H1 (cell line): ENCODE data around the gene MOB3C. TPM values are rescaled to one million over a fixed set of nuclear protein-coding genes. Genes with fewer than 3 reads are reported as not detected.

ENCODE experiments used
- CTCF ChIA-PET: fragments of 300-600 bp; sonication (Branson Sonifier 250); formaldehyde crosslinking; loops from one replicate; lab custom pipeline; 2021; ENCODE audit not compliant: partially characterized antibody; lab: Charles Lee
- POLR2A ChIA-PET: fragments of 300-600 bp; sonication (Branson Sonifier 250); formaldehyde crosslinking; loops from one replicate; lab custom pipeline; 2021; ENCODE audit warnings: inconsistent platforms; ENCODE audit not compliant: partially characterized antibody; lab: Charles Lee
- DNase-seq, 2 experiments: peaks; one replicate each; pipeline versions ENCODE4 v3.0.0 to v3.0.0-alpha.2; 2010 to 2022; ENCODE audit warnings: low spot score in 2 of 2, low read depth in 1 of 2, mixed read lengths in 1 of 2
- FAIRE-seq: peaks from 2 replicates; lab custom pipeline; 2011; peaks lifted over from hg19 to GRCh38; lab: Jason Lieb, UNC
- H2AFZ ChIP-seq: 2 replicates; pipeline ENCODE4 v1.8.1; 2012; ENCODE audit warnings: low read length, inconsistent platforms
- H2AK5ac ChIP-seq: 2 replicates; pipeline ENCODE4 v1.6.1; 2013; ENCODE audit warnings: low read depth, low read length
- H2BK120ac ChIP-seq: replicated peaks from 2 replicates; pipeline ENCODE3; 2013; ENCODE audit warnings: low read depth, low read length, inconsistent platforms
- H2BK12ac ChIP-seq: 2 replicates; pipeline ENCODE4 v1.6.1; 2013; ENCODE audit warnings: low read depth, low read length
- H2BK15ac ChIP-seq: 2 replicates; pipeline ENCODE4 v1.6.1; 2013; ENCODE audit warnings: low read length
- H2BK20ac ChIP-seq: 2 replicates; pipeline ENCODE4 v1.6.1; 2013; ENCODE audit warnings: low read length
- H2BK5ac ChIP-seq: 2 replicates; pipeline ENCODE4 v1.6.1; 2013; ENCODE audit warnings: low read depth, low read length
- H3K14ac ChIP-seq: 2 replicates; pipeline ENCODE4 v1.6.1; 2013; ENCODE audit warnings: inconsistent platforms; ENCODE audit not compliant: insufficient read length
- H3K18ac ChIP-seq: 2 replicates; pipeline ENCODE4 v1.6.1; 2013; ENCODE audit warnings: low read length; ENCODE audit errors: extremely low read depth
- H3K23ac ChIP-seq: 2 replicates; pipeline ENCODE4 v1.6.1; 2013; ENCODE audit warnings: inconsistent platforms; ENCODE audit not compliant: insufficient read length
- H3K23me2 ChIP-seq: 2 replicates; pipeline ENCODE4 v1.6.1; 2013; ENCODE audit warnings: low read depth, low read length
- H3K27ac ChIP-seq: 2 replicates; pipeline ENCODE4 v1.6.1; 2011; ENCODE audit warnings: low read depth, low read length, inconsistent platforms
- H3K27me3 ChIP-seq, 4 experiments: replicated peaks in 1 of 4; 1 replicate in 1 of 4; 2 replicates in 3 of 4; pipeline versions ENCODE4 v1.6.1 to v1.8.1; 2011 to 2013; ENCODE audit warnings: low read length in 3 of 4, mild to moderate bottlenecking in 3 of 4, inconsistent platforms in 2 of 4, mixed read lengths in 2 of 4, moderate library complexity in 1 of 4; ENCODE audit not compliant: control insufficient read depth in 3 of 4, insufficient read depth in 3 of 4; ENCODE audit errors: extremely low read depth in 1 of 4
- H3K36me3 ChIP-seq, 4 experiments: 2 replicates each; pipeline versions ENCODE4 v1.6.1 to v1.8.1; 2011 to 2013; ENCODE audit warnings: mild to moderate bottlenecking in 4 of 4, low read length in 3 of 4, moderate library complexity in 2 of 4, control low read depth in 1 of 4, inconsistent platforms in 1 of 4; ENCODE audit not compliant: insufficient read depth in 4 of 4, control insufficient read depth in 2 of 4
- H3K4ac ChIP-seq: replicated peaks from 2 replicates; pipeline ENCODE3; 2013; ENCODE audit warnings: low read length, low read depth, mixed read lengths, inconsistent platforms; ENCODE audit not compliant: insufficient read length
- H3K4me1 ChIP-seq, 4 experiments: replicated peaks in 1 of 4; 1 replicate in 1 of 4; 2 replicates in 3 of 4; pipeline versions ENCODE4 v1.6.1 to v1.8.1; 2011 to 2013; ENCODE audit warnings: low read length in 3 of 4, inconsistent platforms in 2 of 4, mixed read lengths in 1 of 4; ENCODE audit not compliant: insufficient read depth in 4 of 4, control insufficient read depth in 3 of 4
- H3K4me2 ChIP-seq, 2 experiments: 2 replicates each; pipeline versions ENCODE4 v1.6.1 to v1.8.1; 2011 to 2013; ENCODE audit warnings: low read depth in 2 of 2, low read length in 2 of 2, control low read depth in 1 of 2, inconsistent platforms in 1 of 2, mild to moderate bottlenecking in 1 of 2; ENCODE audit not compliant: insufficient read depth in 1 of 2
- H3K4me3 ChIP-seq, 4 experiments: fragments of 200-600, 300-600 bp in 1 of 4; sonication (generic), shearing (Covaris generic), sonication (Bioruptor Twin) in 1 of 4; 2 replicates each; pipeline versions ENCODE4 v1.5.1 to v1.8.1; 2011 to 2016; ENCODE audit warnings: low read length in 4 of 4, low read depth in 3 of 4, control low read depth in 2 of 4, inconsistent platforms in 2 of 4, mild to moderate bottlenecking in 2 of 4, mixed read lengths in 1 of 4, moderate library complexity in 1 of 4; ENCODE audit not compliant: insufficient read depth in 2 of 4; ENCODE audit errors: extremely low read depth in 1 of 4
- H3K56ac ChIP-seq: replicated peaks from 2 replicates; pipeline ENCODE3; 2013; ENCODE audit warnings: low read depth, mild to moderate bottlenecking, mixed read lengths, low read length, inconsistent platforms; ENCODE audit not compliant: insufficient read length
- H3K79me1 ChIP-seq: 2 replicates; pipeline ENCODE4 v1.6.1; 2013; ENCODE audit warnings: low read depth, low read length, control low read depth
- H3K79me2 ChIP-seq, 2 experiments: 2 replicates each; pipeline versions ENCODE4 v1.6.1 to v1.8.1; 2012 to 2013; ENCODE audit warnings: low read length in 2 of 2, mild to moderate bottlenecking in 2 of 2, inconsistent platforms in 1 of 2; ENCODE audit not compliant: insufficient read depth in 2 of 2, control insufficient read depth in 1 of 2
- H3K9ac ChIP-seq, 4 experiments: replicated peaks in 1 of 4; 1 replicate in 1 of 4; 2 replicates in 3 of 4; pipeline versions ENCODE4 v1.6.1 to v1.8.1; 2011 to 2013; ENCODE audit warnings: low read depth in 3 of 4, low read length in 3 of 4, control low read depth in 2 of 4, mild to moderate bottlenecking in 2 of 4, moderate library complexity in 2 of 4, inconsistent platforms in 1 of 4; ENCODE audit errors: extremely low read depth in 1 of 4
- H3K9me3 ChIP-seq, 2 experiments: 2 replicates each; pipeline versions ENCODE4 v1.6.1 to v1.8.1; 2012 to 2013; ENCODE audit warnings: mild to moderate bottlenecking in 2 of 2, moderate library complexity in 2 of 2, control low read depth in 1 of 2, inconsistent platforms in 1 of 2, low read depth in 1 of 2, low read length in 1 of 2, mixed read lengths in 1 of 2; ENCODE audit not compliant: insufficient read depth in 2 of 2
- H4K20me1 ChIP-seq, 2 experiments: replicated peaks in 1 of 2; 2 replicates each; pipeline versions ENCODE3 to v1.8.1; 2011 to 2013; ENCODE audit warnings: inconsistent platforms in 2 of 2, low read length in 2 of 2, mild to moderate bottlenecking in 1 of 2; ENCODE audit not compliant: insufficient read depth in 2 of 2, control insufficient read depth in 1 of 2
- H4K5ac ChIP-seq: 2 replicates; pipeline ENCODE4 v1.6.1; 2013; ENCODE audit warnings: low read length, low read depth, mixed read lengths, inconsistent platforms; ENCODE audit not compliant: insufficient read length
- H4K8ac ChIP-seq: 2 replicates; pipeline ENCODE4 v1.8.0; 2013; ENCODE audit warnings: mild to moderate bottlenecking, moderate library complexity, low read length, inconsistent platforms; ENCODE audit not compliant: insufficient read depth; ENCODE audit errors: extremely low read depth
- H4K91ac ChIP-seq: replicated peaks from 2 replicates; pipeline ENCODE3; 2013; ENCODE audit warnings: low read length, mixed read lengths, inconsistent platforms; ENCODE audit not compliant: insufficient read length
- CHD1 ChIP-seq: IDR thresholded peaks from 2 replicates; pipeline ENCODE4 v1.6.1; 2012; ENCODE audit warnings: low read depth, low read length, improper control_type of control experiment
- CREB1 ChIP-seq: IDR thresholded peaks from 2 replicates; pipeline ENCODE4 v1.6.1; 2012; ENCODE audit warnings: inconsistent platforms
- EP300 ChIP-seq, 2 experiments: IDR thresholded peaks; 1 replicate in 1 of 2; 2 replicates in 1 of 2; pipeline ENCODE4 v1.6.1; 2011 to 2012; ENCODE audit warnings: low read depth in 2 of 2, low read length in 2 of 2, mild to moderate bottlenecking in 2 of 2, borderline replicate concordance in 1 of 2, inconsistent platforms in 1 of 2, moderate library complexity in 1 of 2
- EZH2 ChIP-seq: fragments of 200-600 bp; sonication (generic); IDR thresholded peaks from 2 replicates; pipeline ENCODE4 v1.7.1; 2012; ENCODE audit warnings: low read depth, mild to moderate bottlenecking, moderate library complexity, low read length, inconsistent platforms; ENCODE audit not compliant: severe bottlenecking
- JUN ChIP-seq: IDR thresholded peaks from 2 replicates; pipeline ENCODE4 v1.6.1; 2011; ENCODE audit warnings: low read depth, mild to moderate bottlenecking, improper control_type of control experiment, low read length
- JUND ChIP-seq: IDR thresholded peaks from 2 replicates; pipeline ENCODE4 v1.6.1; 2011; ENCODE audit warnings: mild to moderate bottlenecking, improper control_type of control experiment, low read length
- KDM4A ChIP-seq: IDR thresholded peaks from one replicate; pipeline ENCODE4 v1.7.1; 2012; ENCODE audit warnings: low read depth, mild to moderate bottlenecking, moderate library complexity, low read length, inconsistent platforms; ENCODE audit not compliant: severe bottlenecking
- POU5F1 ChIP-seq: IDR thresholded peaks from 2 replicates; pipeline ENCODE4 v1.6.1; 2011; ENCODE audit warnings: low read depth, mild to moderate bottlenecking, low read length, moderate library complexity
- RBBP5 ChIP-seq: IDR thresholded peaks from 2 replicates; pipeline ENCODE4 v1.7.1; 2012; ENCODE audit warnings: low read depth, mild to moderate bottlenecking, inconsistent platforms, low read length, moderate library complexity, borderline replicate concordance
- SP2 ChIP-seq: IDR thresholded peaks from 2 replicates; pipeline ENCODE4 v1.6.1; 2012; ENCODE audit warnings: mild to moderate bottlenecking, low read length, inconsistent platforms
- SP4 ChIP-seq: IDR thresholded peaks from 2 replicates; pipeline ENCODE4 v1.6.1; 2012; ENCODE audit warnings: low read length, inconsistent platforms
- SUZ12 ChIP-seq: fragments of 200-600 bp; sonication (generic); IDR thresholded peaks from 2 replicates; pipeline ENCODE4 v1.6.1; 2012; ENCODE audit warnings: mild to moderate bottlenecking, inconsistent platforms, low read length, moderate library complexity, mixed read lengths
- TAF1 ChIP-seq: IDR thresholded peaks from 2 replicates; pipeline ENCODE4 v1.6.1; 2011; ENCODE audit warnings: mild to moderate bottlenecking, low read depth, low read length
- TEAD4 ChIP-seq: IDR thresholded peaks from 2 replicates; pipeline ENCODE4 v1.6.1; 2012; ENCODE audit warnings: low read depth, low read length, inconsistent platforms, mixed read lengths
- WGBS, 2 experiments: shearing (Covaris generic) in 1 of 2; methylation state at CpG; one replicate each; pipeline versions ENCODE4 v1.1.6 to v1.1.7; 2013 to 2015; ENCODE audit warnings: low lambda C conversion rate in 2 of 2, mixed read lengths in 2 of 2, inconsistent platforms in 1 of 2, low coverage in 1 of 2, missing lambda C conversion rate in 1 of 2; ENCODE audit not compliant: insufficient replicate concordance in 2 of 2, insufficient coverage in 1 of 2, insufficient read length in 1 of 2; ENCODE audit errors: extremely low coverage in 1 of 2, missing lambda C conversion rate in 1 of 2; 5-methylcytosine and 5-hydroxymethylcytosine counted together
- polyA plus RNA-seq, 7 experiments: library from polyadenylated mRNA; depleted of rRNA in 3 of 7; stranded (reverse) in 5 of 7; unstranded in 2 of 7; fragments of >200 nt in 5 of 7; fragments of 200-250 nt in 2 of 7; gene quantifications; 1 replicate in 5 of 7; 2 replicates in 1 of 7; 4 replicates in 1 of 7; pipeline versions ENCODE4 v1.2.1 to v1.2.3, GENCODE V29; 2011 to 2013; ENCODE audit warnings: missing spikeins in 2 of 7, mixed read lengths in 2 of 7
- total RNA-seq: library from RNA; stranded (reverse); fragmentation: NEBNext Ultra II Directional; extraction: Animal tissue kit (Norgen Biotek cat#: 25700); gene quantifications from 2 replicates; pipeline ENCODE4 v1.2.1, GENCODE V29; 2021

Gene MOB3C
- total and polyA plus RNA-seq, 2 of the 8 experiments (the other 6 are each of a cell fraction or from before 2014, with no cell fraction given): 5.8 to 6.6 TPM

DNA sequence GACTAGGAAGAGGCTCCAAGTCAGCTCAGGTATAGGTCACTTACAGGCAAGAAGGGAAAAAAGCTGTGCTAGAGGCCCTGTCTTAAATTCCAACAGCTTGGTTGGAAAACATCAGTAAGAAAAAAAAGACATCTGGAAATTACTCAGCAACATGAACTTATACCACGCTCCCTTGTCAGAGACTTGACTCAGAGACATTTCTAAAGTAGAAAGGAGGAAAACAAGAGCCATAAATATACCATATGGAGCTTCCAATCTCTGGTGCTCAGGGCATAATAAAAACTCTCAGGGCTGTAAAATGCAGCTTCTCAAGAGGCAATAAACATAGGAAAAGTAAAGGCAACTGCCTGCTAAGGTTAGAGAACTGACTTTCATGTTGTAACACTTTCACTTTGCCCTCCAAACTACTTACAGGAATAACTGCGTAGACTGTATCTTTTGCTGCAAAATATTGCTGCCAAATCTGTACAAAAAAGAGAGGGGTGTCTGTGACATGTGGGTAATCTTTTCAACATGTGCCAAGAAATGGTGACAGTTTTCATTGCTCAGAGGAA, 36.9 kb upstream of the MOB3C start:
- H4K91ac ChIP-seq: no peak overlapping the region
- H2BK20ac ChIP-seq: no peak overlapping the region
- H3K27me3 ChIP-seq: no peaks in the 10 kb centered on the region
- no peaks in the 10 kb centered on the region for H3K23me2 ChIP-seq
- peaks cover 0 to 63% (median 19%) of the 10 kb centered on the region in 4 experiments; a peak in 6 of 8 replicates for H3K36me3 ChIP-seq
- no peak overlapping the region for H4K8ac ChIP-seq
- H2BK12ac ChIP-seq: no peak overlapping the region
- H4K20me1 ChIP-seq: no peaks in the 10 kb centered on the region
- no peak overlapping the region for H2AFZ ChIP-seq
- no peaks in the 10 kb centered on the region for H3K4me1 ChIP-seq
- no peak overlapping the region for H3K23ac ChIP-seq
- no peak overlapping the region for H2AK5ac ChIP-seq
- H2BK5ac ChIP-seq: no peak overlapping the region
- no peak overlapping the region for H2BK120ac ChIP-seq
- H3K9ac ChIP-seq: no peak overlapping the region
- no peak overlapping the region for H2BK15ac ChIP-seq
- H3K27ac ChIP-seq: no peak overlapping the region
- FAIRE-seq (no peak), DNase-seq (no peak)
- H3K4me2 ChIP-seq: no peak overlapping the region
- H3K14ac ChIP-seq: no peak overlapping the region
- 87% methylated on average over 2 of the region's 2 CpGs; no CpG with 5 or more reads in 1 of the 2 experiments for WGBS, 2 experiments
- no peaks in the 10 kb centered on the region for H3K79me1 ChIP-seq
- CTCF ChIA-PET: interaction anchor here (0.7 to 1.7 kb wide), 4 partner anchors 8 to 30 kb away, joined by 3 to 6 read pairs (median 4); no protein-coding TSS in a partner anchor
- no peak overlapping the region for H3K56ac ChIP-seq
- no peaks in the 10 kb centered on the region for H3K9me3 ChIP-seq
- POLR2A ChIA-PET: interaction anchor here (0.9 to 1.6 kb wide), 4 partner anchors 10 to 14 kb away, joined by 3 to 4 read pairs (median 3); partner anchors contain the start of gene ATPAF1
- no peak overlapping the region for H3K4ac ChIP-seq
- H4K5ac ChIP-seq: no peak overlapping the region
- no peaks in the 10 kb centered on the region for H3K79me2 ChIP-seq
- H3K4me3 ChIP-seq: no peak overlapping the region
- no peak overlapping the region for H3K18ac ChIP-seq
- no peak for TF ChIP-seq JUND
- no peak for TF ChIP-seq POU5F1
- no peak for TF ChIP-seq EZH2
- TF ChIP-seq SP2: no peak
- no peak for TF ChIP-seq JUN
- TF ChIP-seq KDM4A: no peak
- TF ChIP-seq EP300 (IDR thresholded peaks at IDR 0.05; ENCODE audit: borderline replicate concordance in 1 of 2, low read depth in 2 of 2, low read length in 2 of 2): no peak
- TF ChIP-seq CHD1: no peak
- no peak for TF ChIP-seq RBBP5
- no peak for TF ChIP-seq CREB1
- TF ChIP-seq SP4: no peak
- TF ChIP-seq TAF1: no peak
- no peak for TF ChIP-seq SUZ12
- TF ChIP-seq TEAD4: no peak
